M059J (cell line): ENCODE measurements around the gene GNAO1. TPM values are rescaled to one million over a fixed set of nuclear protein-coding genes. Genes with fewer than 3 reads are reported as not detected.

Experiments
- DNase-seq: peaks from one replicate; pipeline ENCODE4 v3.0.0-alpha.2; 2012; ENCODE audit warnings: low read depth
- total RNA-seq: library from RNA; depleted of rRNA; stranded (reverse); fragments of >200 nt; shearing (Covaris generic); gene quantifications from 2 replicates; pipeline ENCODE4 v1.2.3, GENCODE V29; 2014

The GNAO1 gene
- total RNA-seq, 1 experiment from 2014 or later = 10.9 TPM

- no peak for DNase-seq
Observed at GRCh38 chr16:56311208-56312027, 120.1 kb downstream of the GNAO1 start.

DNA sequence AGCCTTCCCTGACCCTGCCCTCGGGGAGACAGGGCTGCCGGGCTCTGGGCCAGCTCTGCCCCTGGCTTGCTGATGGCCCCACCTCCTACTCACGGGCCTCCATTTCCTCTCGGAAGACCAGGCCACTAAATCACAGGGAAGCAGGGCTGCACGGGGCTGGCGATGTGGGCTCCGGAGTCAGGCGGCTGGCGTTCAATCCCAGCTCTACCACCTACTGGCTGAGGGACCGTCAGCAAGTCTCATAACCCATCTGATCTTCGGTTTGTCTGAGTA, 120.7 kb downstream of the GNAO1 start:
- no peak for DNase-seq

DNA sequence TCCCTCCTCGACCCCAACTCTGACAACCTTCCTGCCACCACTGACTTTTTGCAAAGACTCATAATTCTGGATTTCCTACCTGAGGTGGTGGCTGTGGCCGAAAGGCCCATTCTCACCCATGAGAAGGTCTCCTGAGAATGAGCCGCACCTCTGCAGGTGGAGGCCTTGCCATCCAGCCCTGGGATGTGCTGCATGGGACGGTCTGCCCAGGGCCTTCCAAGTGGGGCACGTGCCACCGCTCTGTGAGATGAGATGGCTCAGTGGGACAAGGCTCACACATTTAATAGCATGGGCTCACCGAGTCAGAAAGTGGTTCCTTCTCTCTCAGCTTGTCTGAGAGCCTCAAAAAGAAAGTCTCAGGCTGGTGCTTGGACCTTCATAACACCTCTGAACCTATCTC, 121.3 kb downstream of the GNAO1 start:
- no peak for DNase-seq

- no peak for DNase-seq
Observed at GRCh38 chr16:56314244-56314850, 123.1 kb downstream of the GNAO1 start.

GRCh38 chr16:56315955-56316354, 124.7 kb downstream of the GNAO1 start:
- no peak for DNase-seq

DNA sequence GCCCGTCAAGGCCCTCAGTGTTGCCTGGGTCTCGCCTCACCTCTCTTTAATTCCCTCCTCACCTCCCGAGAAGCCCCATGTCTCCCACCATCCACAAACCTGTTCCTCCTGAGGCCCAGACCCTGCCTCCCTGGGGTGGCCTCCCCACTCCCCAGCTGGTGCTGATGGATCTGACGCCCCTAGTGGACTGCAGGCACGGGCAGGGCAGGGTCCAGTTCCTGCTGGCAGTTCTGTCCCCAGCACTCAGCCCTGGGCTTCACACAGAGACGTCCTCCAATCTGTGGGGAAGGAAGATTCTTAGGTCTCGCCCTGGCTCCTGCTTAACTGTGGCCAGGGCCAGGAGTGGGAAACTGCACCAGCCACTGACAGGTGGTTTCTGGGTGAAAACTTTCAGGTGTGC, 125.3 kb downstream of the GNAO1 start:
- DNase-seq = no peak

GRCh38 chr16:56317998-56318826, 126.9 kb downstream of the GNAO1 start:
- DNase-seq = peak; percentile 67

DNA sequence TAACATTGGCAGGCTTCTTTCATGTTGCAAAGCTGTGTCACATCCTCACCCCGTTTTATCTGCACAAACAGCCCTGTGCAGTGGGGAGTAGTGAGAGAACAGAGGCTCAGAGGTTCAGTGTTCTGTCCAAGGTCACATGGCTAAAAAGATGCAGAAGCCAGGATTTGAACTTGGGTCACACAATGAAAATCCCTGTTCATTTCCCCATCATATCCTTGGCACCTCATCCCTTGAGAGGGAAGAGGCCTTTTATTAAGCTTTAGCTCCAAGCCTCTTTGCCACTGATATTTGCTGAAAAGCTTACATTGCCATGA, 127.5 kb downstream of the GNAO1 start:
- no peak for DNase-seq

GRCh38 chr16:56319376-56319775, 128.1 kb downstream of the GNAO1 start:
- DNase-seq = no peak

GRCh38 chr16:56320056-56320455, 128.8 kb downstream of the GNAO1 start:
- no peak for DNase-seq

GRCh38 chr16:56320811-56321558, 129.7 kb downstream of the GNAO1 start:
- no peak for DNase-seq

DNA sequence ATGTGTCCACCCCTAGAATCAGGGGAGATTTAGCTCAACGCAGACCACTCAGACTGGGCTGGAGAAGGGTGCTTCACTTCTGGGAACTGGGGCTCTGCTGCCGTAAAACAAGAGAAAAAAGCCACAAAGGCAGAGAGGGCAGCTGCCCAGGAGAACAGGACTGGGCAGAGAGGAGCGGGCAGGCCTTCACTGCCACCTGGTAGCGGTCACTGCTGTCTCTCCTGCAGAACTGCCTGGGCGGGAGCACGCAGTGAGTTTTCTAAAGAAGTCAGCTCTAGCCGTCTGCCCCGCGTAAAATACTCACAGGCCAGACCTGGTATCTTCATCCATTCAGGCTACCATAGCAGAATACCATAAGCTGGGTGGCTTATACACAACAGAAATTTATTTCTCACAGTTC, 130.3 kb downstream of the GNAO1 start:
- no peak for DNase-seq

GRCh38 chr16:56324406-56324805, 133.1 kb downstream of the GNAO1 start:
- peak; percentile 81 for DNase-seq

GRCh38 chr16:56325956-56326355, 134.7 kb downstream of the GNAO1 start:
- DNase-seq = no peak

DNA sequence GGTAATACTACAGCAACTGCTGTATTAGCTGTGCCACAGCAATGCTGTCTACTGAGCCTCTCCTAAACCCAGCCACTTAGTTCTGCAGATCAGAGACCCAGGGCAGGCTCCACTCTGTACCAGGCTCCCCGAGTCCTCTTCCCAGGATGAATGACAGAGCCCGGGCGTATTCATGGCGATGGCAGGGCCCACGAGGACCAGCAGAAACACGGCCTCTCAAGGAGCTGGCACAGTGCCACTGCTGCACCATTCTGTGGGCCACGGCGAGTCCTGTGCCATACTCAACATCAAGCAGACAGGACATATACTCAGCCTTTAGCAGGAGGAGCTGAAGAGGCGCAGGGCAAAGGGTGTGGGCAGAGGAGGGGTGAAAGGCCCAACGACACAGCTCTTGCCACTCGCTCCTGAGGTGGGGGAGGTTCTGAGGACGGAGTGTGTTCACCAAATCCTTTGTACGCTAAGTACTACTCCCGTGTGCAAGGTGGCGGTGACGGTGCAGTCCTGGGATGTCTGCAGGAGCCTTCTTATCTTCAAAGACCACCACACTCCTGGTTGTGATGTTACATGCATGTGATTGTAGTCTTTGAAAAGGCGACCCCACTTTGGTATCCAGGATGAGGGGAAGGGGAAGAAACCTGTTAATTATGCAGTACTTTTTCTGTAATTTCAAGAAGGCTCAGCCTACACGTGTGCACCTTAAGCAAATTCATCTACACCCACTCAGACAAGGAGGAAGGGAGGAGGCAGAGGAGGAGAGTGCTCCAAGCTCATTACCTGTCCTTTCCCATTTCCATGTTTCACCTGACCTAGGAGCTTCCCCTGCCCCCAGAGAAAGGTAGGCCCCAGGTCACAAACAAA, 136.0 kb downstream of the GNAO1 start:
- DNase-seq = no peak

DNA sequence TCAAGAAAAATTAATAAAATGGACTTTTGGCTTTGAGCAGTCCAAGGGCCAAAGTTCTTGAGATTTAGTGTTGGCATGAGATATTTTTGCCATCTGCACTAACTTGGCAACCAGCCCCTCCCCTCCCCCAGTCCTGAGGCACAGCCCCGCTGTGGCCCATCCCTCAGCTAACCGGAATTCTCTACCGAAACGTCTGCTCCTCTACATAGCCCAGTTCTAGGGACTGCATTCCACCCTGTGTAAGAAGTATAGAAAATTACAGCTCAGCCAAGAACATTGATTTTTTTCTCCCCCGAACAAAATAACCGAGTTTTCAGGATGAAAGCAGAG, 136.6 kb downstream of the GNAO1 start:
- DNase-seq = no peak

DNA sequence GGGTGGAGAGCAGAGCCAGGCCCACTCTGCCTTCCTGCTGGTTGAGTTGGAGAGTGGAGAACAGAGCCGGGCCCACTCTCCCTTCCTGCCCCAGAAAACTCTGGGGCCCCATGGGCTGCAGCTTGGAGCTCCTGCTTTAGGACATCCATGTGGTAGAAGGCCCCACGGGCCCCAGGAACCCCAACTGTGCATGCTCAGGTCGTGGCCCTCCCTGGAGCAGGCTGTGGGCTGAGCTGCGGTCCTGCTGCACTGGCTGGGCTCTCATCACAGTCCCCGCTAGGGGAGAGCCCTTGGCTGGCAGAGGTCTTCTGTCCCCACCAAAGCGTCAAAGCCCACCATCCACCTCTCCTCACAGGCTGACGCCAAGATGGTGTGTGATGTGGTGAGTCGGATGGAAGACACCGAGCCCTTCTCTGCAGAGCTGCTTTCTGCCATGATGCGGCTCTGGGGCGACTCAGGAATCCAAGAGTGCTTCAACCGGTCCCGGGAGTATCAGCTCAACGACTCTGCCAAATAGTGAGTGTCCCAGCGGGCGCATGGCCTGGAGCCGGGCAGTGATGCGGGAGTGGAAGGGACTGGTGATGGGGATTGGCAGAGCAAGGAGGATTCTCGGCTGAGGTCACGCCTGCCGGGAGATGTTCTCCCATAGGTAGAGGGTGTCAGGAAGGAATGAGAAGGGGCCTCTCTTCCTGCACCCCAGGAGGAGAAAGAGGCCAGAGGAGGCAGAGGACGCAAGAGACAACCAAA, 137.2 kb downstream of the GNAO1 start:
- no peak for DNase-seq

DNA sequence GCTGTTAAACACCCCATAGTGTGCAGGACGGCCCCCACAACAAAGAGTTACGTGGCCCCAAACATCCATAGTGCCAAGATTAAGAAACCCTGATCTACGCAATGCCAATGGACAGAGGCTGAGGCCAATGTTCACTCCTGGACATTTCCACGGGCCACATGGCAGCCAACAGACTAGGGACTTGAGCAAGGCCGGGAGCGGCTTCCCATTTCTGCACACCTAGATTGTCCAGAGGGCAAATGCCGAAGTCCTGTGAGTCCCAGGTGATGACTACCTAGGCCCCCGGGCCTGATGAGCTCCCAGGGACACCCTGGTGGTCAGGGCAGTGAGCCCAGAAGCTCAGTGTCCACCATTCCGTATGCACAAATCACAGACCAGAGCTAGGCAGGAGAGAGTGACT, 138.6 kb downstream of the GNAO1 start:
- DNase-seq = no peak

DNA sequence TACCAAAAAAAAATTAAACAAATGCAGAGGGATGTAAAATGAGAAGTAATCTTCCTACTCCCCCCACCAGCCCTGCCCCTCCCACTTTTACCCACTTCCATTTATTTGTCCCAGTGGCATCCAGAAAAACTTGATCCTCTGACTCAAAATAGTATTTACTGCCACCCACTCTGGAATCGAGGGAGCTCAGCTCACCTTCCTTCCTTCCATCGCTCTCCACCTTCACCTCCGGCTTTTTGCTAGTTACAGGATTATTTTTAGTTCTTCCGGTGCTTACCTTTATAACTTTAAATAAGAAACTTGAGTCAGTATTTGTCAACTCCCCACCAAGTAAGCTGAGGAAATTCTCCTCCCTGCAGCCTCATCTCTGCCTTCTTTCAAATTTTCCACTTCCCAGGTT, 139.2 kb downstream of the GNAO1 start:
- DNase-seq = no peak

- no peak for DNase-seq
Observed at GRCh38 chr16:56331399-56331798, 140.1 kb downstream of the GNAO1 start.

DNA sequence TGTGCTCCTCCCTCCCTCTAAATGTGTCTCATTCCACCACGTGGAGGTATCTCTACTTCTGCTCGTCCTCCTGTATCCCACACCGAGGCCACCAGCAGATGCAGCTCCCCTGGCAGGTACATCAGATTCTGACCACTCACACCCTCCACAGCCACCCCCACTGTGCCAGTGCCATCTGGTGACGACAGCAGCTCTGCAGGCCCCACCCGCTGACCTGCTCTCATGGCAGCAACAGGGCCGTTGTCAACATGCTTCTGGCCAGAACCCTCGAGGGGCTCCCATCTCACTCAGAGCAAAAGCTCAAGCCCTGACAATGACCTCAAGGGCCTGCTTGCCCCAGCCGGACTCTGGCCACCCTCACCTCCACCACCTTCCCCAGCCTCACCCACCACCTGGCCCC, 140.6 kb downstream of the GNAO1 start:
- no peak for DNase-seq
